HepG2 (cell line): ENCODE measurements around the gene RAC3. TPM values are rescaled to one million over a fixed set of nuclear protein-coding genes. Genes with fewer than 3 reads are reported as not detected.
A peak's percentile ranks its signal among the peaks of the same experiment; 100 is the strongest.

ENCODE experiments used
- ATF2 ChIP-seq: sonication (generic); formaldehyde crosslinking; IDR thresholded peaks from 2 replicates; pipeline ENCODE4 v1.4.0; 2020; ENCODE audit warnings: missing genetic modification reagents
- CEBPB ChIP-seq: IDR thresholded peaks from 2 replicates; pipeline ENCODE4 v1.6.1; 2011; ENCODE audit warnings: low read depth, low read length, improper control_type of control experiment, borderline replicate concordance
- ELF3 ChIP-seq: IDR thresholded peaks from 2 replicates; pipeline ENCODE4 v1.6.1; 2016; ENCODE audit warnings: missing genetic modification reagents, missing compliant biosample characterization
- FIP1L1 ChIP-seq: fragments of 200-400 bp; formaldehyde crosslinking; IDR thresholded peaks from 2 replicates; pipeline ENCODE4 v1.6.1; 2018; ENCODE audit warnings: low read depth, mild to moderate bottlenecking, low read length, moderate library complexity, borderline replicate concordance; ENCODE audit not compliant: insufficient read depth
- HOMEZ ChIP-seq: IDR thresholded peaks from 2 replicates; pipeline ENCODE4 v1.6.1; 2016; ENCODE audit warnings: low read depth
- IKZF5 ChIP-seq: IDR thresholded peaks from 2 replicates; pipeline ENCODE4 v1.6.1; 2018; ENCODE audit warnings: missing genetic modification reagents, mild to moderate bottlenecking, missing compliant biosample characterization
- KAT2B ChIP-seq: fragments of 150-350 bp; IDR thresholded peaks from 2 replicates; pipeline ENCODE4 v1.6.1; 2014; ENCODE audit warnings: low read depth, low read length, borderline replicate concordance
- REPIN1 ChIP-seq: sonication (generic); formaldehyde crosslinking; IDR thresholded peaks from 2 replicates; pipeline ENCODE4 v1.8.0; 2022; ENCODE audit warnings: missing genetic modification reagents, low read depth, mild to moderate bottlenecking, borderline replicate concordance
- RFX5 ChIP-seq: IDR thresholded peaks from 2 replicates; pipeline ENCODE4 v1.6.1; 2011; ENCODE audit warnings: low read depth, low read length, improper control_type of control experiment
- RORA ChIP-seq: sonication (generic); formaldehyde crosslinking; IDR thresholded peaks from 2 replicates; pipeline ENCODE4 v1.5.0; 2020; ENCODE audit warnings: mild to moderate bottlenecking, missing genetic modification reagents, moderate library complexity
- SIN3B ChIP-seq: fragments of 150-350 bp; IDR thresholded peaks from 2 replicates; pipeline ENCODE4 v1.6.1; 2014; ENCODE audit warnings: low read length
- SIX1 ChIP-seq: sonication (generic); formaldehyde crosslinking; IDR thresholded peaks from 2 replicates; pipeline ENCODE4 v1.4.0; 2020; ENCODE audit warnings: missing genetic modification reagents, borderline replicate concordance
- SOX5 ChIP-seq: IDR thresholded peaks from 2 replicates; pipeline ENCODE4 v1.6.1; 2016; ENCODE audit warnings: borderline replicate concordance
- ZBTB44 ChIP-seq: sonication (generic); formaldehyde crosslinking; IDR thresholded peaks from 2 replicates; pipeline ENCODE4 v1.4.0; 2020; ENCODE audit warnings: missing genetic modification reagents
- ZNF17 ChIP-seq: sonication (generic); formaldehyde crosslinking; IDR thresholded peaks from 2 replicates; pipeline ENCODE4 v1.5.0; 2020; ENCODE audit warnings: mild to moderate bottlenecking, missing genetic modification reagents
- ZNF275 ChIP-seq: sonication (generic); formaldehyde crosslinking; IDR thresholded peaks from 2 replicates; pipeline ENCODE4 v1.8.0; 2022; ENCODE audit warnings: missing genetic modification reagents, mild to moderate bottlenecking, inconsistent platforms, borderline replicate concordance
- ZNF326 ChIP-seq: sonication (generic); formaldehyde crosslinking; IDR thresholded peaks from 2 replicates; pipeline ENCODE4 v1.4.0; 2020; ENCODE audit warnings: missing genetic modification reagents, borderline replicate concordance
- ZNF331 ChIP-seq: sonication (generic); formaldehyde crosslinking; IDR thresholded peaks from 2 replicates; pipeline ENCODE4 v1.4.0; 2020; ENCODE audit warnings: missing genetic modification reagents
- ZNF570 ChIP-seq: sonication (generic); formaldehyde crosslinking; IDR thresholded peaks from 2 replicates; pipeline ENCODE4 v1.4.0; 2020; ENCODE audit warnings: mild to moderate bottlenecking, missing genetic modification reagents, borderline replicate concordance
- ZNF614 ChIP-seq: IDR thresholded peaks from 2 replicates; pipeline ENCODE4 v1.6.1; 2018; ENCODE audit warnings: missing biosample characterization, missing genetic modification reagents, inconsistent platforms, borderline replicate concordance
- ZNF660 ChIP-seq: sonication (generic); formaldehyde crosslinking; IDR thresholded peaks from 2 replicates; pipeline ENCODE4 v1.5.1; 2020; ENCODE audit warnings: mild to moderate bottlenecking, low read depth, missing genetic modification reagents, borderline replicate concordance
- ZNF790 ChIP-seq: sonication (generic); formaldehyde crosslinking; IDR thresholded peaks from 2 replicates; pipeline ENCODE4 v1.8.0; 2022; ENCODE audit warnings: missing genetic modification reagents, mild to moderate bottlenecking, borderline replicate concordance
- polyA plus RNA-seq, 8 experiments: library from polyadenylated mRNA; depleted of rRNA in 3 of 8; stranded (reverse) in 7 of 8; unstranded in 1 of 8; fragments of >200 nt; fragmentation: Illumina TruSeq in 4 of 8; extraction: Trizol in 4 of 8; gene quantifications; 2 replicates each; pipeline versions ENCODE4 v1.2.1 to v1.2.3, GENCODE V29; 2011 to 2016; ENCODE audit warnings: low read depth in 4 of 8, missing spikeins in 1 of 8, mixed read lengths in 1 of 8; ENCODE audit not compliant: insufficient read depth in 1 of 8
- total RNA-seq, 5 experiments: library from RNA; depleted of rRNA; stranded (reverse); fragments of >200 nt; fragmentation: Illumina TruSeq; extraction: Trizol; gene quantifications; 2 replicates each; pipeline ENCODE4 v1.2.3, GENCODE V29; 2016; ENCODE audit warnings: low read depth in 1 of 5

Gene RAC3
- total and polyA plus RNA-seq, 2 of the 13 experiments (the other 11 are each of a cell fraction or from before 2014, with no cell fraction given), result 10.5 to 21.3 TPM

GRCh38 chr17:82003411-82004381, 27.8 kb upstream of the RAC3 start (continued):
- TF ChIP-seq ZNF17 (CRISPR knock-in tag) (no peak), RORA (CRISPR knock-in tag) (no peak), ZNF331 (CRISPR knock-in tag) (peak; percentile 65), ZNF790 (no peak), ZNF570 (no peak), ATF2 (CRISPR knock-in tag) (no peak), ZBTB44 (CRISPR knock-in tag) (no peak), IKZF5 (CRISPR knock-in tag) (peak; percentile 79), KAT2B (no peak), SOX5 (CRISPR knock-in tag) (peak; percentile 52; the same call in 1 of the 2 replicates), REPIN1 (CRISPR knock-in tag) (peak; percentile 73), ZNF326 (peak; percentile 54), RFX5 (no peak), HOMEZ (CRISPR knock-in tag) (peak; percentile 83), CEBPB (no peak), FIP1L1 (0 out of 2 replicates have a peak, but pooled peaks have one; percentile 25), ELF3 (CRISPR knock-in tag) (peak; percentile 70), ZNF660 (CRISPR knock-in tag) (peak; percentile 81; the same call in 1 of the 2 replicates), SIN3B (no peak), ZNF275 (CRISPR knock-in tag) (no peak; the same call in 1 of the 2 replicates), SIX1 (CRISPR knock-in tag) (peak; percentile 49; the same call in 1 of the 2 replicates), ZNF614 (CRISPR knock-in tag) (peak; percentile 71; the same call in 1 of the 2 replicates)
